AG04450 (cell line): Measurements from ENCODE around the gene JSRP1. TPM values are rescaled to one million over a fixed set of nuclear protein-coding genes. Genes with fewer than 3 reads are reported as not detected.
A peak's percentile ranks its signal among the peaks of the same experiment; 100 is the strongest.

Experiments
- CTCF ChIA-PET: fragments of 300-600, 350-600 bp; formaldehyde crosslinking; extraction: SDS; loops from one replicate; lab custom pipeline; 2022; ENCODE audit warnings: antibody characterized with exemption, inconsistent platforms; lab: Charles Lee
- POLR2A ChIA-PET: fragments of 350-600 bp; formaldehyde crosslinking; extraction: SDS; loops from one replicate; lab custom pipeline; 2021; ENCODE audit warnings: antibody characterized with exemption, inconsistent platforms; lab: Yijun Ruan, JAX
- DNase-seq: peaks from one replicate; pipeline ENCODE4 v3.0.0-alpha.2; 2011; ENCODE audit warnings: low read depth, low spot score
- H3K27ac ChIP-seq: one replicate; pipeline ENCODE4 v1.5.1; 2012; ENCODE audit warnings: low read depth, low read length, control low read depth
- H3K27me3 ChIP-seq: one replicate; pipeline ENCODE4 v1.6.0; 2012; ENCODE audit warnings: low read length; ENCODE audit not compliant: control insufficient read depth, insufficient read depth
- H3K4me3 ChIP-seq: 2 replicates; pipeline ENCODE4 v1.5.1; 2011; ENCODE audit warnings: mild to moderate bottlenecking, low read depth, low read length, control low read depth
- H3K9me3 ChIP-seq: 2 replicates; pipeline ENCODE4 v1.5.1; 2012; ENCODE audit warnings: low read length; ENCODE audit not compliant: control insufficient read depth, insufficient read depth
- CTCF ChIP-seq: IDR thresholded peaks from 2 replicates; pipeline ENCODE4 v1.5.1; 2011; ENCODE audit warnings: low read depth, low read length, control low read depth, inconsistent platforms
- polyA plus RNA-seq: library from polyadenylated mRNA; depleted of rRNA; stranded (reverse); fragments of >200 nt; gene quantifications from 2 replicates; pipeline ENCODE4 v1.2.3, GENCODE V29; 2011

JSRP1 gene
- polyA plus RNA-seq, 1 experiment: not detected

- DNase-seq: no peak
- ChIA-PET CTCF (interaction anchor here (1.1 to 2.3 kb wide), 7 partner anchors 10 to 118 kb away, joined by 3 to 15 read pairs (median 5); partner anchors contain the start of gene PLEKHJ1), POLR2A (no interaction called here)
- peak; percentile 82 for TF ChIP-seq CTCF
- Histone ChIP-seq H3K27ac (peak overlapping the region; percentile 31), H3K27me3 (no peaks in the 10 kb centered on the region), H3K4me3 (peak overlapping the region; percentile 45), H3K9me3 (peaks cover 11% of the 10 kb centered on the region; the same call in 1 of the 2 replicates)
These were observed 17.4 kb upstream of the JSRP1 start for GRCh38 chr19:2273356-2274184.

- ChIA-PET CTCF (interaction anchor here (0.6 to 1.4 kb wide), 2 partner anchors 13 to 116 kb away, joined by 3 read pairs; no protein-coding TSS in a partner anchor), POLR2A (interaction anchor here (1.1 to 1.7 kb wide), 4 partner anchors 11 to 32 kb away, joined by 3 to 7 read pairs (median 4); partner anchors contain the start of gene PEAK3)
- Histone ChIP-seq H3K27ac (peak overlapping the region; percentile 39), H3K9me3 (peaks cover 11% of the 10 kb centered on the region; the same call in 1 of the 2 replicates), H3K27me3 (no peaks in the 10 kb centered on the region), H3K4me3 (peak overlapping the region; percentile 98)
- no peak for DNase-seq
- no peak for TF ChIP-seq CTCF
These were observed 15.3 kb upstream of the JSRP1 start for GRCh38 chr19:2271234-2272103.

- Histone ChIP-seq H3K4me3 (peak overlapping the region; percentile 98), H3K27ac (peak overlapping the region; percentile 75), H3K9me3 (peaks cover 11% of the 10 kb centered on the region; the same call in 1 of the 2 replicates), H3K27me3 (no peaks in the 10 kb centered on the region)
- ChIA-PET CTCF (interaction anchor here (0.6 to 1.4 kb wide), 2 partner anchors 12 to 115 kb away, joined by 3 read pairs; no protein-coding TSS in a partner anchor), POLR2A (interaction anchor here (1.0 to 1.7 kb wide), 4 partner anchors 11 to 206 kb away, joined by 3 to 7 read pairs (median 4); partner anchors contain the start of genes GADD45B and PEAK3)
- peak; percentile 58 for DNase-seq
- TF ChIP-seq CTCF: no peak
These were observed 14.4 kb upstream of the JSRP1 start for GRCh38 chr19:2270423-2271233.

GRCh38 chr19:2270157-2270422, 13.9 kb upstream of the JSRP1 start:
- Histone ChIP-seq H3K27ac (peak overlapping the region; percentile 75), H3K4me3 (peak overlapping the region; percentile 98), H3K27me3 (no peaks in the 10 kb centered on the region), H3K9me3 (peaks cover 11% of the 10 kb centered on the region; the same call in 1 of the 2 replicates)
- ChIA-PET POLR2A (interaction anchor here (0.6 to 1.7 kb wide), 6 partner anchors 12 to 206 kb away, joined by 3 to 7 read pairs (median 3); partner anchors contain the start of genes GADD45B, PEAK3 and PLEKHJ1), CTCF (no interaction called here)
- TF ChIP-seq CTCF: no peak
- DNase-seq: no peak
